A549 (cell line): ENCODE data around the gene JAZF1. TPM values are rescaled to one million over a fixed set of nuclear protein-coding genes. Genes with fewer than 3 reads are reported as not detected.

ENCODE experiments used
- ATAC-seq, 2 experiments: fragments of 200-7000 bp in 1 of 2; fragments of >200 bp in 1 of 2; cut with Nextera tagmentation in 1 of 2; cut with Tn5 transposase in 1 of 2; 3 replicates each; pipeline versions ENCODE4 v1.8.0 to v1.9.1; 2018 to 2020; ENCODE audit warnings: mild to moderate bottlenecking in 1 of 2, moderate library complexity in 1 of 2
- CTCF ChIA-PET: fragments of 300-600 bp; sonication (Branson Sonifier 250); formaldehyde crosslinking; extraction: SDS; loops from one replicate; lab custom pipeline; 2021; ENCODE audit warnings: antibody characterized with exemption, inconsistent platforms; lab: Yijun Ruan, JAX
- POLR2A ChIA-PET: fragments of 350-600 bp; formaldehyde crosslinking; extraction: SDS; loops from one replicate; lab custom pipeline; 2021; ENCODE audit warnings: antibody characterized with exemption, inconsistent platforms; lab: Yijun Ruan, JAX
- DNase-seq, 2 experiments: peaks; one replicate each; pipeline versions ENCODE4 v3.0.0 to v3.0.0-alpha.2; 2011 to 2016; ENCODE audit warnings: low read depth in 1 of 2, low spot score in 1 of 2
- FAIRE-seq: peaks from 2 replicates; lab custom pipeline; 2011; peaks lifted over from hg19 to GRCh38; lab: Jason Lieb, UNC
- H3K27ac ChIP-seq, 2 experiments: fragments of >200 bp; sonication (Bioruptor Twin); formaldehyde crosslinking; 3 replicates each; pipeline ENCODE4 v1.5.1; 2016 to 2017
- H3K4me1 ChIP-seq: fragments of >200 bp; sonication (Bioruptor Twin); formaldehyde crosslinking; 3 replicates; pipeline ENCODE4 v1.6.1; 2016
- H3K4me2 ChIP-seq: fragments of >200 bp; sonication (Bioruptor Twin); formaldehyde crosslinking; 3 replicates; pipeline ENCODE4 v1.6.1; 2016
- H3K4me3 ChIP-seq: fragments of >200 bp; sonication (Bioruptor Twin); formaldehyde crosslinking; 3 replicates; pipeline ENCODE4 v1.5.1; 2016
- H3K9me3 ChIP-seq: fragments of >200 bp; sonication (Bioruptor Twin); formaldehyde crosslinking; 3 replicates; pipeline ENCODE4 v1.6.1; 2016
- ATOH8 ChIP-seq: fragments of 250-450 bp; sonication (Bioruptor Pico); IDR thresholded peaks from 2 replicates; pipeline ENCODE4 v1.5.0; 2020; ENCODE audit warnings: low read depth, mild to moderate bottlenecking, moderate library complexity
- CBX2 ChIP-seq: fragments of 200-600 bp; sonication (generic); IDR thresholded peaks from 2 replicates; pipeline ENCODE4 v1.6.1; 2016; ENCODE audit warnings: low read depth, mild to moderate bottlenecking, borderline replicate concordance
- CEBPB ChIP-seq, 2 experiments: fragments of >200 bp in 1 of 2; sonication (Bioruptor Twin) in 1 of 2; formaldehyde crosslinking in 1 of 2; IDR thresholded peaks; 2 replicates each; pipeline ENCODE4 v1.6.1; 2012 to 2016
- CHD4 ChIP-seq: fragments of 200-600 bp; sonication (generic); IDR thresholded peaks from 2 replicates; pipeline ENCODE4 v1.6.1; 2016; ENCODE audit warnings: antibody characterized with exemption, mild to moderate bottlenecking, borderline replicate concordance
- E2F6 ChIP-seq: IDR thresholded peaks from 2 replicates; pipeline ENCODE4 v1.6.1; 2012; ENCODE audit warnings: low read depth, borderline replicate concordance
- EHMT2 ChIP-seq: fragments of 200-600 bp; sonication (generic); IDR thresholded peaks from 2 replicates; pipeline ENCODE4 v1.6.1; 2016; ENCODE audit warnings: antibody characterized with exemption, low read depth, mild to moderate bottlenecking, moderate library complexity
- ELK1 ChIP-seq: fragments of 150-350 bp; IDR thresholded peaks from 2 replicates; pipeline ENCODE4 v1.6.1; 2014; ENCODE audit warnings: low read depth, mild to moderate bottlenecking, low read length
- FOSL2 ChIP-seq, 2 experiments: fragments of 450-650 bp in 1 of 2; fragments of >200 bp in 1 of 2; sonication (Bioruptor Twin) in 1 of 2; formaldehyde crosslinking; IDR thresholded peaks; 2 replicates each; pipeline versions ENCODE4 v1.5.0 to v1.6.1; 2016 to 2020; ENCODE audit warnings: mild to moderate bottlenecking in 1 of 2, moderate library complexity in 1 of 2
- GATA3 ChIP-seq: IDR thresholded peaks from 2 replicates; pipeline ENCODE4 v1.6.1; 2012; ENCODE audit warnings: borderline replicate concordance
- HDAC2 ChIP-seq: fragments of 200-600 bp; sonication (generic); IDR thresholded peaks from 2 replicates; pipeline ENCODE4 v1.6.1; 2016
- HOXA7 ChIP-seq: fragments of 250-450 bp; sonication (Bioruptor Pico); IDR thresholded peaks from 2 replicates; pipeline ENCODE4 v1.5.0; 2020; ENCODE audit warnings: mild to moderate bottlenecking, moderate library complexity
- KDM1A ChIP-seq: fragments of 200-600 bp; sonication (generic); IDR thresholded peaks from 2 replicates; pipeline ENCODE4 v1.6.1; 2016; ENCODE audit warnings: low read depth, mild to moderate bottlenecking
- MAX ChIP-seq: IDR thresholded peaks from 2 replicates; pipeline ENCODE4 v1.6.1; 2012
- MAZ ChIP-seq: fragments of 150-350 bp; IDR thresholded peaks from 2 replicates; pipeline ENCODE4 v1.6.1; 2014; ENCODE audit warnings: antibody characterized with exemption, low read depth, low read length, borderline replicate concordance
- NFE2L2 ChIP-seq: fragments of 150-350 bp; conservative IDR thresholded peaks from 2 replicates; pipeline ENCODE4 v1.6.1; 2014; ENCODE audit warnings: low read length
- RARB ChIP-seq: fragments of 250-450 bp; sonication (Bioruptor Pico); IDR thresholded peaks from 2 replicates; pipeline ENCODE4 v1.8.0; 2021; ENCODE audit warnings: mild to moderate bottlenecking, moderate library complexity
- RCOR1 ChIP-seq: fragments of 150-350 bp; IDR thresholded peaks from 2 replicates; pipeline ENCODE4 v1.6.1; 2014; ENCODE audit warnings: antibody characterized with exemption, low read length, low read depth
- RNF2 ChIP-seq: fragments of 200-600 bp; sonication (generic); IDR thresholded peaks from 2 replicates; pipeline ENCODE4 v1.6.1; 2016; ENCODE audit warnings: low read depth, mild to moderate bottlenecking, antibody characterized with exemption, moderate library complexity, borderline replicate concordance
- SREBF2 ChIP-seq: fragments of 450-650 bp; IDR thresholded peaks from 2 replicates; pipeline ENCODE4 v1.6.1; 2014; ENCODE audit warnings: mild to moderate bottlenecking, moderate library complexity
- ZSCAN20 ChIP-seq: fragments of 250-450 bp; sonication (Bioruptor Pico); IDR thresholded peaks from 2 replicates; pipeline ENCODE4 v1.8.0; 2022; ENCODE audit warnings: mild to moderate bottlenecking, moderate library complexity
- WGBS: methylation state at CpG from one replicate; pipeline ENCODE4 v1.1.6; 2017; ENCODE audit errors: missing lambda C conversion rate; 5-methylcytosine and 5-hydroxymethylcytosine counted together
- polyA plus RNA-seq, 4 experiments: library from polyadenylated mRNA; depleted of rRNA in 3 of 4; stranded (reverse); fragments of >200 nt; fragmentation: RNase III in 1 of 4; extraction: RNeasy Plus Mini Kit Qiagen cat#74134 plus additional on column Dnase treatment in 1 of 4; gene quantifications; 2 replicates in 3 of 4; 3 replicates in 1 of 4; pipeline ENCODE4 v1.2.3, GENCODE V29; 2011 to 2017
- TF ChIP-seq, protein P1 (sequence below): fragments of 450-650 bp; IDR thresholded peaks from 2 replicates; pipeline ENCODE4 v1.6.1; 2014; ENCODE audit warnings: antibody characterized with exemption
- TF ChIP-seq, protein P2 (sequence below): fragments of 200-600 bp; sonication (generic); IDR thresholded peaks from 2 replicates; pipeline ENCODE4 v1.6.1; 2016; ENCODE audit warnings: antibody characterized with exemption, mild to moderate bottlenecking, moderate library complexity
- TF ChIP-seq, protein P3 (sequence below): fragments of >200 bp; sonication (Bioruptor Twin); formaldehyde crosslinking; IDR thresholded peaks from 2 replicates; pipeline ENCODE4 v1.6.1; 2016

The JAZF1 gene
- polyA plus RNA-seq, 2 of the 4 experiments (the other 2 are of a cell fraction) = 1.9 to 2.8 TPM

DNA sequence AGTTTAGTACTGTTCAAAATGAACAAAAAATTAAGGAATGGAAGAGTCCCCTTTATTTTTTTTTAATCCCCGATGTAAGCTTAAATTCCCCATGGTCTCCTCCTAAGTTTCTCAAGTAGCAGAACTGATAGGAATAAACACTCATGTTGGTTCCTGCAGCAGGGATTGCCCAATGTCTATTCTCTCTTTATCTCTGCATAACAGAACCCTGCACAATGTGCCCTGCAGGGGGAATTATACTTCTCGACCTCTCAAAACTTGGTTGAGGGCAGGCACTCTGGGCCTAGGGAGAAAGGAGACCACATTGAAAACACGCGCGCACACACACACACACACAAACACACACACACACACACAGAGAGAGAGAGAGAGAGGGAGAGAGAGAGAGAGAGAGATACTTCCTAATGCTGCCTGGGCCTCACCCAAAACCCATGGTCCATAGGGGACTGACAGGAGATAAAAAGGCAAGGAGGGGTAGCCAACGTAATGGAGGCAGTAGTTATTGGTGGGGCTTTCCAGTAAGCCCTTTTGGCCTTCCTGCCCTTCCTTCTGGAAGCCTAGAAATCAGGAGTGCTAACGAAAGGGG is 22.7 kb downstream of the JAZF1 start:
- ATAC-seq = no peak
- H3K27ac ChIP-seq = no peak overlapping the region
- no peak for DNase-seq
- POLR2A ChIA-PET = no interaction called here
- CTCF ChIA-PET = interaction anchor here (0.6 kb wide), 1 partner anchor 880 kb away, joined by 4 read pairs; no protein-coding TSS in a partner anchor
- TF ChIP-seq KDM1A (no peak), RNF2 (no peak), MAZ (no peak), E2F6 (no peak), CEBPB (IDR thresholded peaks at IDR 0.05) (no peak), CBX2 (no peak), GATA3 (no peak), CHD4 (no peak)
- TF ChIP-seq, protein P1, sequence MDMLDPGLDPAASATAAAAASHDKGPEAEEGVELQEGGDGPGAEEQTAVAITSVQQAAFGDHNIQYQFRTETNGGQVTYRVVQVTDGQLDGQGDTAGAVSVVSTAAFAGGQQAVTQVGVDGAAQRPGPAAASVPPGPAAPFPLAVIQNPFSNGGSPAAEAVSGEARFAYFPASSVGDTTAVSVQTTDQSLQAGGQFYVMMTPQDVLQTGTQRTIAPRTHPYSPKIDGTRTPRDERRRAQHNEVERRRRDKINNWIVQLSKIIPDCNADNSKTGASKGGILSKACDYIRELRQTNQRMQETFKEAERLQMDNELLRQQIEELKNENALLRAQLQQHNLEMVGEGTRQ = no peak
- H3K4me2 ChIP-seq = no peak overlapping the region
- peaks cover 16% of the 10 kb centered on the region for H3K4me1 ChIP-seq
- H3K9me3 ChIP-seq = no peaks in the 10 kb centered on the region
- FAIRE-seq = no peak
- WGBS = 79% methylated on average over 7 of the region's 7 CpGs
- H3K4me3 ChIP-seq = no peak overlapping the region

DNA sequence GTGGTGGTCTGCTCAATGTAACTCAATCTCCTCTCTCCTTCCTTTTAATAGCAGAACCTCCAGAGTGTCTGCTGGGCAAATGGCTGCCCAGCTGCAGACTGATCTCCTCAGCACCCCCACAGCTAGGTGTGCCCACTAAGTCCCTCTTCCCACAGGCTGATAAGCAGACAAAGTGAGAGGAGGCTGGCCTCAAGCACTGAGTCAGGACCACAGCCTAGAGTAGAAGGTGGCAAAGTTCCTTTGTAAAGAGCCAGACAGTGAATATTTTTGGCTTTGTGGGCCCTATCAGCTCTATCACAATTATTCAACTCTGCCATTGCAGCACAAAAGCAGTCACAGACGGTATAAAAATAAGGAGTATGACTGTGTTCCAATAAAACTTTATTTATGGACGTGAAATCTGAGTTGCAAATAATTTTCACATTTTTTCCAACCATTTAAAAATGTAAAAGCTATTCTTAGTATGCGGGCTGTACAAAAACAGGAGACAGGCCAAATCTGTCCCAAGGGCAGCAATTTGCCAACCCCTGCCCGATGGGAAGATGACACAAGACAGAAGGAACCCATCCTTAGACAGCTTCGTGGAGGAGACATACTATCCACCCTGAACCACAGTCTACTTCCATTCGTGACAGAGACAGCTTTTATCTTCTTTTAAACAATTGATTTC is 23.4 kb downstream of the JAZF1 start:
- ATAC-seq (no peak), DNase-seq (no peak), FAIRE-seq (no peak)
- H3K4me3 ChIP-seq = no peak overlapping the region
- ChIA-PET CTCF (interaction anchor here (0.6 kb wide), 1 partner anchor 879 kb away, joined by 4 read pairs; no protein-coding TSS in a partner anchor), POLR2A (no interaction called here)
- no peak for TF ChIP-seq EHMT2
- TF ChIP-seq HDAC2 = no peak
- no peak for TF ChIP-seq FOSL2 (IDR thresholded peaks at IDR 0.05)
- no peak for TF ChIP-seq FOSL2 (CRISPR knock-in tag; IDR thresholded peaks at IDR 0.05)
- no peak for TF ChIP-seq ATOH8
- TF ChIP-seq HOXA7 (CRISPR knock-in tag) = no peak
- no peak for TF ChIP-seq ELK1
- TF ChIP-seq ZSCAN20 (CRISPR knock-in tag) = no peak
- TF ChIP-seq RCOR1 = no peak
- no peak for TF ChIP-seq SREBF2
- TF ChIP-seq, protein P2, sequence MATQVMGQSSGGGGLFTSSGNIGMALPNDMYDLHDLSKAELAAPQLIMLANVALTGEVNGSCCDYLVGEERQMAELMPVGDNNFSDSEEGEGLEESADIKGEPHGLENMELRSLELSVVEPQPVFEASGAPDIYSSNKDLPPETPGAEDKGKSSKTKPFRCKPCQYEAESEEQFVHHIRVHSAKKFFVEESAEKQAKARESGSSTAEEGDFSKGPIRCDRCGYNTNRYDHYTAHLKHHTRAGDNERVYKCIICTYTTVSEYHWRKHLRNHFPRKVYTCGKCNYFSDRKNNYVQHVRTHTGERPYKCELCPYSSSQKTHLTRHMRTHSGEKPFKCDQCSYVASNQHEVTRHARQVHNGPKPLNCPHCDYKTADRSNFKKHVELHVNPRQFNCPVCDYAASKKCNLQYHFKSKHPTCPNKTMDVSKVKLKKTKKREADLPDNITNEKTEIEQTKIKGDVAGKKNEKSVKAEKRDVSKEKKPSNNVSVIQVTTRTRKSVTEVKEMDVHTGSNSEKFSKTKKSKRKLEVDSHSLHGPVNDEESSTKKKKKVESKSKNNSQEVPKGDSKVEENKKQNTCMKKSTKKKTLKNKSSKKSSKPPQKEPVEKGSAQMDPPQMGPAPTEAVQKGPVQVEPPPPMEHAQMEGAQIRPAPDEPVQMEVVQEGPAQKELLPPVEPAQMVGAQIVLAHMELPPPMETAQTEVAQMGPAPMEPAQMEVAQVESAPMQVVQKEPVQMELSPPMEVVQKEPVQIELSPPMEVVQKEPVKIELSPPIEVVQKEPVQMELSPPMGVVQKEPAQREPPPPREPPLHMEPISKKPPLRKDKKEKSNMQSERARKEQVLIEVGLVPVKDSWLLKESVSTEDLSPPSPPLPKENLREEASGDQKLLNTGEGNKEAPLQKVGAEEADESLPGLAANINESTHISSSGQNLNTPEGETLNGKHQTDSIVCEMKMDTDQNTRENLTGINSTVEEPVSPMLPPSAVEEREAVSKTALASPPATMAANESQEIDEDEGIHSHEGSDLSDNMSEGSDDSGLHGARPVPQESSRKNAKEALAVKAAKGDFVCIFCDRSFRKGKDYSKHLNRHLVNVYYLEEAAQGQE = no peak
- no peak for TF ChIP-seq NFE2L2
- no peak for TF ChIP-seq RARB
- no peak for TF ChIP-seq MAX
- TF ChIP-seq, protein P3, sequence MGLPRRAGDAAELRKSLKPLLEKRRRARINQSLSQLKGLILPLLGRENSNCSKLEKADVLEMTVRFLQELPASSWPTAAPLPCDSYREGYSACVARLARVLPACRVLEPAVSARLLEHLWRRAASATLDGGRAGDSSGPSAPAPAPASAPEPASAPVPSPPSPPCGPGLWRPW = no peak
- TF ChIP-seq CBX2 = no peak
- TF ChIP-seq CEBPB (IDR thresholded peaks at IDR 0.05) = no peak
- no peak for TF ChIP-seq E2F6
- 70% methylated on average over 6 of the region's 6 CpGs for WGBS
- H3K4me2 ChIP-seq = no peak overlapping the region
- peaks cover 16% of the 10 kb centered on the region for H3K4me1 ChIP-seq
- H3K9me3 ChIP-seq = no peaks in the 10 kb centered on the region
- H3K27ac ChIP-seq = no peak overlapping the region
